HEK293 (cell line): ENCODE measurements around the gene FAAP100.

Experiments
- FEZF1 ChIP-seq: fragments of 450-650 bp; formaldehyde crosslinking; IDR thresholded peaks from 2 replicates; pipeline ENCODE4 v1.5.1; 2016; ENCODE audit warnings: missing biosample characterization, missing genetic modification characterization
- RBAK ChIP-seq: fragments of 450-650 bp; formaldehyde crosslinking; IDR thresholded peaks from 2 replicates; pipeline ENCODE4 v1.5.1; 2016; ENCODE audit warnings: missing biosample characterization, missing genetic modification characterization
- ZIC2 ChIP-seq: fragments of 450-650 bp; formaldehyde crosslinking; IDR thresholded peaks from 2 replicates; pipeline ENCODE4 v1.5.1; 2016; ENCODE audit warnings: missing biosample characterization, missing genetic modification characterization
- ZNF433 ChIP-seq: fragments of 450-650 bp; formaldehyde crosslinking; IDR thresholded peaks from 2 replicates; pipeline ENCODE4 v1.5.1; 2016; ENCODE audit warnings: missing biosample characterization, missing genetic modification characterization, low read depth
- ZNF501 ChIP-seq: fragments of 450-650 bp; formaldehyde crosslinking; IDR thresholded peaks from 2 replicates; pipeline ENCODE4 v1.5.1; 2016; ENCODE audit warnings: missing biosample characterization, missing genetic modification characterization
- ZNF561 ChIP-seq: fragments of 450-650 bp; IDR thresholded peaks from 2 replicates; pipeline ENCODE4 v1.5.1; 2018; ENCODE audit warnings: missing biosample characterization, missing genetic modification characterization, borderline replicate concordance
- ZNF747 ChIP-seq: fragments of 450-650 bp; formaldehyde crosslinking; IDR thresholded peaks from 2 replicates; pipeline ENCODE4 v1.5.1; 2016; ENCODE audit warnings: missing biosample characterization, missing genetic modification characterization
- TF ChIP-seq, protein P1 (sequence below): fragments of 450-650 bp; formaldehyde crosslinking; IDR thresholded peaks from 2 replicates; pipeline ENCODE4 v1.5.1; 2016; ENCODE audit warnings: missing biosample characterization, missing genetic modification characterization
- TF ChIP-seq, protein P2 (sequence below): fragments of 450-650 bp; formaldehyde crosslinking; IDR thresholded peaks from 2 replicates; pipeline ENCODE4 v1.5.1; 2016; ENCODE audit warnings: missing biosample characterization, missing genetic modification characterization

DNA sequence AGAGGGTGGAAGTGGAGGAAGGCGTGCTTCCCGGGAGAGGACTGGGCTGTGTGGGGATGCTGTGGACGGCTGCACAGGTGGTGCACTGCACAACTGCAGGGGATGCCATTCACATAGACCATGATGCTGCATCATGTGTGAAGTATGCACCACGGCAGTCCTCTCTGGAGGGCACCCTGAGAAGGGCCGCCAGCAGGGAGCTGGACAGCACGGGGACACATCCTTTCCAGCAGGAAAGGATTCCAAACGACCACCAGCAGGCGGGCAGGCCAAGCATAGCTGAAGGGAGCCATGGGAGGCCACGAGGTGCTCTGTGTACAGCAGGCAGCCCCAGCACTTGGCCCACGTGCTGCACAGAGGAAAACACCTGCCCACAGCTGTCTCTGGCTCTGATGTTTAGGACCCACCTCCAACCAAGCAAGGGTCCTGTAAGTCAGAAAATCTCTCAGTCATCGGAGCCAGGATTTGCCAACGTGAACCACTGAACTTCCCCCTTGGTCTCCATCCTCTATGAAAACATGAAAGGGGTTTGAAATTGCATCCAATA, 49.6 kb downstream of the FAAP100 start:
- TF ChIP-seq, protein P1, sequence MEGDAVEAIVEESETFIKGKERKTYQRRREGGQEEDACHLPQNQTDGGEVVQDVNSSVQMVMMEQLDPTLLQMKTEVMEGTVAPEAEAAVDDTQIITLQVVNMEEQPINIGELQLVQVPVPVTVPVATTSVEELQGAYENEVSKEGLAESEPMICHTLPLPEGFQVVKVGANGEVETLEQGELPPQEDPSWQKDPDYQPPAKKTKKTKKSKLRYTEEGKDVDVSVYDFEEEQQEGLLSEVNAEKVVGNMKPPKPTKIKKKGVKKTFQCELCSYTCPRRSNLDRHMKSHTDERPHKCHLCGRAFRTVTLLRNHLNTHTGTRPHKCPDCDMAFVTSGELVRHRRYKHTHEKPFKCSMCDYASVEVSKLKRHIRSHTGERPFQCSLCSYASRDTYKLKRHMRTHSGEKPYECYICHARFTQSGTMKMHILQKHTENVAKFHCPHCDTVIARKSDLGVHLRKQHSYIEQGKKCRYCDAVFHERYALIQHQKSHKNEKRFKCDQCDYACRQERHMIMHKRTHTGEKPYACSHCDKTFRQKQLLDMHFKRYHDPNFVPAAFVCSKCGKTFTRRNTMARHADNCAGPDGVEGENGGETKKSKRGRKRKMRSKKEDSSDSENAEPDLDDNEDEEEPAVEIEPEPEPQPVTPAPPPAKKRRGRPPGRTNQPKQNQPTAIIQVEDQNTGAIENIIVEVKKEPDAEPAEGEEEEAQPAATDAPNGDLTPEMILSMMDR (tag by site-specific recombination), result no peak
- TF ChIP-seq ZNF747 (tag by site-specific recombination), result no peak
- TF ChIP-seq ZNF501, result no peak
- no peak for TF ChIP-seq RBAK (tag by site-specific recombination)
- TF ChIP-seq ZNF561, result no peak
- TF ChIP-seq, protein P2, sequence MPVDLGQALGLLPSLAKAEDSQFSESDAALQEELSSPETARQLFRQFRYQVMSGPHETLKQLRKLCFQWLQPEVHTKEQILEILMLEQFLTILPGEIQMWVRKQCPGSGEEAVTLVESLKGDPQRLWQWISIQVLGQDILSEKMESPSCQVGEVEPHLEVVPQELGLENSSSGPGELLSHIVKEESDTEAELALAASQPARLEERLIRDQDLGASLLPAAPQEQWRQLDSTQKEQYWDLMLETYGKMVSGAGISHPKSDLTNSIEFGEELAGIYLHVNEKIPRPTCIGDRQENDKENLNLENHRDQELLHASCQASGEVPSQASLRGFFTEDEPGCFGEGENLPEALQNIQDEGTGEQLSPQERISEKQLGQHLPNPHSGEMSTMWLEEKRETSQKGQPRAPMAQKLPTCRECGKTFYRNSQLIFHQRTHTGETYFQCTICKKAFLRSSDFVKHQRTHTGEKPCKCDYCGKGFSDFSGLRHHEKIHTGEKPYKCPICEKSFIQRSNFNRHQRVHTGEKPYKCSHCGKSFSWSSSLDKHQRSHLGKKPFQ (tag by site-specific recombination), result no peak
- no peak for TF ChIP-seq FEZF1
- no peak for TF ChIP-seq ZNF433 (tag by site-specific recombination)
- peak; percentile 81 for TF ChIP-seq ZIC2 (tag by site-specific recombination)
